ENCODE data around the gene FADS3. TPM values are rescaled to one million over a fixed set of nuclear protein-coding genes. Genes with fewer than 3 reads are reported as not detected.
A peak's percentile ranks its signal among the peaks of the same experiment; 100 is the strongest.

Gene FADS3
- total and polyA plus RNA-seq, 2 of the 13 experiments (the other 11 are each of a cell fraction or from before 2014, with no cell fraction given): 13.4 to 23.2 TPM

DNA sequence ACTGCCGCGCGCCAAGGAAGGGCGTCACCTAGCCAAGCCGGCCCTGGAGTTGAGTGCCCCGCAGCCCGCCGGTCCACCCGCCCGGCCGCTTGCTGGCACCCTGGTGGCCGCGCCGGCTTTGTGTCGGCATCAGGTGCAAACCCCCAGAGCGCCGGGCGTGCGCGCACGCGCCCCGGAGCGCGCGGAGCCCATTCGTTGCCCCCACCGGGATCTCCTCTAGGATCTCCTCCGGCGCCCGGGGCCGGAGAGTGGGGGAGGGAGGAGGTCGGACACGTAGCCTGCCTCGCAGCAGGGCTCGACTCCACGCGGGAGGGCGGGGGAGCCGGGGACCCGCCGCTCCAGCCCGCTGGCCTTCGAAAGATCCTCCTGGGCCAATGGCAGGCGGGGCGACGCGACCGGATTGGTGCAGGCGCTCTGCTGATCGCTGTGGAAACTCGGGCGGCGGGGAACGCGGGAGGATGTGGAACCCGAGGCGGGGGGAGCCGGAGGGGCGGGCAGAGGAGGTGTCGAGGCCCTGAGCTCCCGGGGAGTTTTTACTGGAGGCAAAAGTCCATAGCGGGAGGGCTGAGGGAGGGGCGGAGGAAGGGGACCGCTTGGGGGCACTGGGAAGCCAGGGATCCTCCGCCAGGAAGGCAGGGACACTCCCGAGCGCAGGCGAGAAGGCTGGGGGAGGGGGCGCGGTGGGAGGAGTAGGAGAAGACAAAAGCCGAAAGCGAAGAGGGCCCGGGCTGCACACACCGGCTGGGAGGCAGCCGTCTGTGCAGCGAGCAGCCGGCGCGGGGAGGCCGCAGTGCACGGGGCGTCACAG, 63.6 kb downstream of the FADS3 start, which contains the start of gene FADS2 (continued):
- TF ChIP-seq SKIL (CRISPR knock-in tag; IDR thresholded peaks at IDR 0.05; ENCODE audit: borderline replicate concordance): no peak; the same call in 1 of the 2 replicates
- TF ChIP-seq ZNF224 (CRISPR knock-in tag; IDR thresholded peaks at IDR 0.05): no peak
- no peak for TF ChIP-seq KLF6 (CRISPR knock-in tag; IDR thresholded peaks at IDR 0.05)
- TF ChIP-seq HOXA5 (CRISPR knock-in tag; IDR thresholded peaks at IDR 0.05): peak; percentile 9; the same call in 1 of the 2 replicates
- TF ChIP-seq, protein P1, sequence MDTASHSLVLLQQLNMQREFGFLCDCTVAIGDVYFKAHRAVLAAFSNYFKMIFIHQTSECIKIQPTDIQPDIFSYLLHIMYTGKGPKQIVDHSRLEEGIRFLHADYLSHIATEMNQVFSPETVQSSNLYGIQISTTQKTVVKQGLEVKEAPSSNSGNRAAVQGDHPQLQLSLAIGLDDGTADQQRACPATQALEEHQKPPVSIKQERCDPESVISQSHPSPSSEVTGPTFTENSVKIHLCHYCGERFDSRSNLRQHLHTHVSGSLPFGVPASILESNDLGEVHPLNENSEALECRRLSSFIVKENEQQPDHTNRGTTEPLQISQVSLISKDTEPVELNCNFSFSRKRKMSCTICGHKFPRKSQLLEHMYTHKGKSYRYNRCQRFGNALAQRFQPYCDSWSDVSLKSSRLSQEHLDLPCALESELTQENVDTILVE (CRISPR knock-in tag; IDR thresholded peaks at IDR 0.05): no peak
- peak; percentile 18; the same call in 1 of the 2 replicates for TF ChIP-seq ZNF333 (CRISPR knock-in tag; IDR thresholded peaks at IDR 0.05; ENCODE audit: borderline replicate concordance)
- peak; percentile 28; the same call in 1 of the 2 replicates for TF ChIP-seq GFI1 (CRISPR knock-in tag; IDR thresholded peaks at IDR 0.05; ENCODE audit: borderline replicate concordance)
- no peak for TF ChIP-seq SIN3B (IDR thresholded peaks at IDR 0.05; ENCODE audit: low read length)
- TF ChIP-seq, protein P2, sequence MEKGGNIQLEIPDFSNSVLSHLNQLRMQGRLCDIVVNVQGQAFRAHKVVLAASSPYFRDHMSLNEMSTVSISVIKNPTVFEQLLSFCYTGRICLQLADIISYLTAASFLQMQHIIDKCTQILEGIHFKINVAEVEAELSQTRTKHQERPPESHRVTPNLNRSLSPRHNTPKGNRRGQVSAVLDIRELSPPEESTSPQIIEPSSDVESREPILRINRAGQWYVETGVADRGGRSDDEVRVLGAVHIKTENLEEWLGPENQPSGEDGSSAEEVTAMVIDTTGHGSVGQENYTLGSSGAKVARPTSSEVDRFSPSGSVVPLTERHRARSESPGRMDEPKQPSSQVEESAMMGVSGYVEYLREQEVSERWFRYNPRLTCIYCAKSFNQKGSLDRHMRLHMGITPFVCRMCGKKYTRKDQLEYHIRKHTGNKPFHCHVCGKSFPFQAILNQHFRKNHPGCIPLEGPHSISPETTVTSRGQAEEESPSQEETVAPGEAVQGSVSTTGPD (CRISPR knock-in tag; IDR thresholded peaks at IDR 0.05): no peak
- TF ChIP-seq, protein P3, sequence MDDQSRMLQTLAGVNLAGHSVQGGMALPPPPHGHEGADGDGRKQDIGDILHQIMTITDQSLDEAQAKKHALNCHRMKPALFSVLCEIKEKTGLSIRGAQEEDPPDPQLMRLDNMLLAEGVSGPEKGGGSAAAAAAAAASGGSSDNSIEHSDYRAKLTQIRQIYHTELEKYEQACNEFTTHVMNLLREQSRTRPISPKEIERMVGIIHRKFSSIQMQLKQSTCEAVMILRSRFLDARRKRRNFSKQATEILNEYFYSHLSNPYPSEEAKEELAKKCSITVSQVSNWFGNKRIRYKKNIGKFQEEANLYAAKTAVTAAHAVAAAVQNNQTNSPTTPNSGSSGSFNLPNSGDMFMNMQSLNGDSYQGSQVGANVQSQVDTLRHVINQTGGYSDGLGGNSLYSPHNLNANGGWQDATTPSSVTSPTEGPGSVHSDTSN (CRISPR knock-in tag; IDR thresholded peaks at IDR 0.05; ENCODE audit: borderline replicate concordance): no peak
- TF ChIP-seq EED (CRISPR knock-in tag; IDR thresholded peaks at IDR 0.05): no peak; the same call in 1 of the 2 replicates
- no peak for TF ChIP-seq THYN1 (CRISPR knock-in tag; IDR thresholded peaks at IDR 0.05; ENCODE audit: borderline replicate concordance, low read depth)
- TF ChIP-seq ZNF292 (CRISPR knock-in tag; IDR thresholded peaks at IDR 0.05; ENCODE audit: borderline replicate concordance, low read depth): 0 out of 2 replicates have a peak, but pooled peaks have one; percentile 15
- no peak for TF ChIP-seq ZFP91 (CRISPR knock-in tag; IDR thresholded peaks at IDR 0.05; ENCODE audit: borderline replicate concordance)
- no peak for TF ChIP-seq PHF5A (CRISPR knock-in tag; IDR thresholded peaks at IDR 0.05; ENCODE audit: low read depth, unreplicated experiment)
- TF ChIP-seq ZBTB33 (CRISPR knock-in tag; IDR thresholded peaks at IDR 0.05): peak; percentile 92
- TF ChIP-seq GPN1 (CRISPR knock-in tag; IDR thresholded peaks at IDR 0.05; ENCODE audit: borderline replicate concordance): no peak
- no peak for TF ChIP-seq HNRNPLL (IDR thresholded peaks at IDR 0.05; ENCODE audit: low read depth, low read length, poor library complexity, severe bottlenecking)
